NOMO-1 treated with DMSO at 0.1 percent for 48 hours (cell line): ENCODE results near the gene CNPPD1.

ENCODE experiments used
- DNase-seq: peaks from one replicate; lab custom pipeline; 2025; ENCODE audit not compliant: unreplicated experiment; lab: John Stamatoyannopoulos, UW

Gene CNPPD1

GRCh38 chr2:219181531-219181930 lies 4.8 kb upstream of the CNPPD1 start:
- no peak for DNase-seq

DNA sequence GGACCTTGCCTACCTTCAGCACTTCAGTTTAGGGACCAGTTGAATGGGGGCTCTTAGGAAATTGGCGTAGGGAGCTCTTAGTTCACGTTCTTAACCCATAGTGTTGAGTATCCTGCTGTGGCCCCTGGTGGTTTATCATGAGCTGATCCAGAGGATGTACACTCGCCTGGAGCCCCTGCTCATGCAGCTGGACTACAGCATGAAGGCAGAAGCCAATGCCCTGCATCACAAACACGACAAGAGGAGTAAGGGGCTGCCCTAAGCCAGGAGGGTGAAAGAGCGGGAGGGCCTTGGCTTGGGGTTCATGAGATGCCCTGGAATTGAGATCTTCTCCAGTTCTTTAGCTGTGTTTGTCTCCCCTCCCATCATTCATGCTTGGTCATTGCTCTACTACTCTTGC lies 4.2 kb upstream of the CNPPD1 start:
- DNase-seq: no peak

DNA sequence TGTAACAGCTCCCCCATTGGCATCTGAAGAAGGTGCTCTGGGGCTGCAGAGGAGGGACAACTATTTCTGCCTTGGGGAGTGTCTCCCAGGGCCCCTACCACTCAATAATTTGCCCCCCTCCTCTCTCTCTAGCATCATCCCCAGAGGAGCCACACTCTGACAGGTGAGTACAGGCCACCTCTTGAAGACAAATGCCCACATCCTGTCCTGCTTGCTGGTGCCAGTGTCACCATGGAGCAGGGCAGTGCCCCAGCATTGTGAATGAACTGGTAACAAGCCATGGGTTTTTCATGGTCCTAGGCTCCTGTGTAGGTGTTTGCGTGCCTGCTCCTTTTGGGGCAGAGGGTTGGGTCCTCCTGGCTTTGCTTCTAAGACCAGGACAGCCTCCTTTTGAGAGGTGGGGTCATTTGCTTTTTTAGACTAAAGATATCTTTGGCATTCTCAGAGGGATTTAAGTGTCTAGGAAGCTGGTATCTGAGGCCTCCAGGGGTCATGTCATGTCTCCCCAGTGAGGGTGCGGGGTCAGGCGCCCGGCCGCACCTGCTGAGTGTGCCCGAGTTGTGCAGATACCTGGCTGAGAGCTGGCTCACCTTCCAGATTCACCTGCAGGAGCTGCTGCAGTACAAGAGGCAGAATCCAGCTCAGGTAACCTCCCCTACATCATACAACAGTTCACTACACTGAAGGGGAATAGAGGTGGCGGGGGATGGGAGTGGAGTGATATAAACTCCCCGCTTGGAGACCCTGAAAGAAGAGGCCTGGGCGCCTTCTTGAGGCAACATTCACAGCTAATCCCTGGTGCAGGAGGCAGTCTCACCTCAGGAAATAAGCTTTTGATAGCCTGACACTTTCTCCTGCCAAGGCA lies 3.1 kb upstream of the CNPPD1 start:
- no peak for DNase-seq

DNA sequence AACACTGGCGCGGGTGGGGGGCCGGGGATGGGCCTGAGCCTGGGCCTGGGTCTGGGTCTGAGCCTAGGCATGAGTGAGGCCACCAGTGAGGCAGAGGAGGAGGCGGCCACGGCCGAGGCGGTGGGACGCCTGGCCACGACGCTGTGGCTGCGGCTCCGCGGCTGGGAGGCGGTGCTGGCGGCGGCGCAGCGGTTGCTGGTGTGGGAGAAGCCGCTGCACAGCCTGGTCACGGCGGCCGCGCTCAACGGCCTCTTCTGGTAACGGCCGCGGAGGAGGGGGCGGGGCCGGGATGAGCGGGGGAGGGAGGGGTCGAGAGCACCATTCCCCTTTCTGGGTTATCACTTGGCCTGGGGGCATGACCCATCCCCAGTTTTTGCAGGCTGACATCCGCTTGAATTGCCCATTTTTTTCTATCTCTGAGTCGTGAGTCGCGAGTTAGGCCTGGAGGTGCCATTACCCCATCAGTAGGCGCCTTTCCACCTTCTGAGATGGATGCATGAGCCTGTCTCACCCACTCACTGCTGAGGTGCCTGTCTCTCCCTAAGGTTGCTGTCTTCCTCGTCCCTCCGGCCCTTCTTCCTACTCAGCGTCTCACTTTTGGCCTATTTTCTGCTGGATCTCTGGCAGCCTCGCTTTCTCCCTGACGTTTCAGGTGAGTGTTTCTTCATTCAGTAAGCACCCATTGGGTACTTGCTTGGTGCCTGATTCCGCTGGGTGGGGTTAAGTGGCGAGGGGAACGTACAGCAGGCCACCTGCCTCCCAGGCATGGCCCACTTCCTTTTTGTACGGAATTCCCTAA lies 1.9 kb upstream of the CNPPD1 start:
- peak; percentile 15 for DNase-seq

- peak; percentile 88 for DNase-seq
Measured at GRCh38 chr2:219177552-219178376, 1.0 kb upstream of the CNPPD1 start, which contains the start of gene RETREG2. Gene RETREG2, plus strand, starts transcription at chr2:219178275. Its CDS starts 78 bp downstream, at chr2:219178353.

GRCh38 chr2:219175928-219176817 lies 552 bp downstream of the CNPPD1 start:
- peak; percentile 23 for DNase-seq

- no peak for DNase-seq
Measured at GRCh38 chr2:219175486-219175885, 1.2 kb downstream of the CNPPD1 start.

DNA sequence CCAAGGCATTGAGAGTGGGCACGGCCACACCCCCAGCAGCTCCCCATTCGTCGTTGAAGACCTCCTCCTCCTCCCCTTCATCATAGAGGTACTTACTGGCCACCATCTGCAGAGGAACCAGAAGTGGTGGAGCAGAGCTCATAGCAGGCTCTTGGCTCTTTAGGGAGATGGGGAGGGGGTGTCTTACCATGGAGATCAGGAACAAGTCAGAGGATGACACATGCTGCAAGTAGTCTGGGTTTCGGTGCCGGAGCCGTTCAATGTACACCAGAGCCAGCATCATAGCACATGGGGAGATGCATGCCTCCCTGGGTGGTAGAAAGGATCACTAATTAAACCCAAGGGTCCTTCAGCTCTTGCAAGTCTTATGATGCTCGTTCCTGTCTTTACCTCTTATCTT lies 1.9 kb downstream of the CNPPD1 start:
- DNase-seq: no peak

DNA sequence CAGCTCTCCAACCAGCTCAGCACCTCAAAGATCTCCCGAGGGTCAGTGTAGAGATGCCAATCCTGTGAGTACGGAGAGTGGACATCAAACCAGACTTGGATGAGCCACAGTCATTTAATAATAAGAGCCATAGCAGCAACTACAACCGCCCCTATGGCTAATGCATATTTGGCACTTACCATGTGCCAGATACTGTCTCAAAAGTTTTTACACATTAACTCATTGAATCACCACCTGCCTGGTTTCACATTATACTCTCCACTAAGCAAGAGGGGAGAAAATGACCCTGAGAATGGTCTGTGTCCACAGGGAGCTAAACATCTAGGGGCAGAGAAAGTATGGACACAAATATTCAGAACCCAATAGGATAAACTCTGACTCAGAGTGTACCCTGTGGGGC lies 2.6 kb downstream of the CNPPD1 start:
- DNase-seq: no peak

GRCh38 chr2:219173176-219173575 lies 3.5 kb downstream of the CNPPD1 start:
- no peak for DNase-seq

DNA sequence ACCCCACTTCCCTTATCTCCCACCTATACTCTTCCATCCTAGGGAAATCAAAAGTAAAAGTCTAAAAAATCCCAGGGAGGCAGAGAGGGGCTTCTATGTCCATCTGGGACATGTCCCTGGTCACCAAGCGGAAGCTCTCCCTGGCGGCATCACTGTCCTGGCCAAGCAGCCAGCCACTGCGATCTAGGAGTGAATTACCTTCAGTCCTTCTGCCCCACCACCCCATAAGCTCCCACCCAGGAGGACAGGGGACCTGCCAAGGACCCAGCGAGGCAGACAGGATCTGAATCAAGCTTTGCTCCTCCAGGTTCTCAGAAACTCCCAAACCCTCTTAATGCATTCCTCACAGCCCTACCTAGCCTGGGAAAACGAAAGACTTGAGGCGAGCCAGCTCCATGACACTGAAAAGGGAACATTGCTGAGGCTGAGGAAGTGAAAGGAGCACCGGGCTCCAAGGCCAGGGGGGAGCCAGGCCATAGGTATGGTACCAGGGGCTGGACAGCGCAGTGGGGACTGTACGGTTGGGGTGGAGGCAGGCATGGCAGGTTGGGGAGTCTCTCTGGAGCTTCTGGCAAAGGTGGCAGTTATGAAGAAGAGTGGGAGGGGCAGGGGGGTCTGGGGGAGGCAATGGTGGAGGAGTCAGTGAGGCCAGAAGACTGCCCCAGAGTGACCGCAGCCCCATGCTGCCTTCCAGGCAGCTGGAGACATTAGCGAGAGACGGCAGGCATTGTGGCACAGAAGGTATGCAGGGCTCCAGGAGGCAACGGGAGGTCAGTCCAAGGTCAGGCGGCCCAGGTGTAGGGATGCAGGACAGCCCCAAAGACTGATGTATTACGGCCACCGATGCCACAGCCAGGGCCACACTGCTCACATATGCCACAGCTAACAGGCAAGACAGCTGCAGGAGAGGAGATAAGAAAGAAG lies 4.2 kb downstream of the CNPPD1 start:
- no peak for DNase-seq

- no peak for DNase-seq
Measured at GRCh38 chr2:219171231-219171651, 5.5 kb downstream of the CNPPD1 start.

- DNase-seq: no peak
Measured at GRCh38 chr2:219169930-219170654, 6.6 kb downstream of the CNPPD1 start, which contains the start of gene SLC23A3. Gene SLC23A3, minus strand, starts transcription at chr2:219170029. Its CDS starts 45 bp downstream, at chr2:219169984.

- no peak for DNase-seq
Measured at GRCh38 chr2:219168932-219169331, 7.8 kb downstream of the CNPPD1 start.

GRCh38 chr2:219168526-219168925 lies 8.2 kb downstream of the CNPPD1 start:
- DNase-seq: no peak

DNA sequence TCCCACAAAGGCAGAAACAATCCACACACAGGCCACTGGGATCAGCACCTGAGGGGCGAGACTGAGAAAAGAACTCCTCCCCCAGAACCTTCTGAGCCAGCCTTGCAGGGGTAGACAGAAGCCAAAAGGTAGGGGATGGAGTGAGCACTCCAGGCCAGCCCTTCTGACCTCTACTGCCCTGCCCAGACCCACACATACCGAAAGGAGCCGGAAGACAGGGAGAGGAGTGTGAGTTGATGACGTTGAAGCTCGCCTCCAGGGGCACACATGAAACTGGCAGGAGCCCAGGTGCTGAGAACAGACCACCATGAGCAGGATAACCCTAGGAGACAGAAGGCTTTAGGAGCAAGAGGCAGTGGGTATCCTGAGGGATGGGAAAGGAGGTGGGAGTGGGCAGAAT lies 8.7 kb downstream of the CNPPD1 start:
- no peak for DNase-seq

DNA sequence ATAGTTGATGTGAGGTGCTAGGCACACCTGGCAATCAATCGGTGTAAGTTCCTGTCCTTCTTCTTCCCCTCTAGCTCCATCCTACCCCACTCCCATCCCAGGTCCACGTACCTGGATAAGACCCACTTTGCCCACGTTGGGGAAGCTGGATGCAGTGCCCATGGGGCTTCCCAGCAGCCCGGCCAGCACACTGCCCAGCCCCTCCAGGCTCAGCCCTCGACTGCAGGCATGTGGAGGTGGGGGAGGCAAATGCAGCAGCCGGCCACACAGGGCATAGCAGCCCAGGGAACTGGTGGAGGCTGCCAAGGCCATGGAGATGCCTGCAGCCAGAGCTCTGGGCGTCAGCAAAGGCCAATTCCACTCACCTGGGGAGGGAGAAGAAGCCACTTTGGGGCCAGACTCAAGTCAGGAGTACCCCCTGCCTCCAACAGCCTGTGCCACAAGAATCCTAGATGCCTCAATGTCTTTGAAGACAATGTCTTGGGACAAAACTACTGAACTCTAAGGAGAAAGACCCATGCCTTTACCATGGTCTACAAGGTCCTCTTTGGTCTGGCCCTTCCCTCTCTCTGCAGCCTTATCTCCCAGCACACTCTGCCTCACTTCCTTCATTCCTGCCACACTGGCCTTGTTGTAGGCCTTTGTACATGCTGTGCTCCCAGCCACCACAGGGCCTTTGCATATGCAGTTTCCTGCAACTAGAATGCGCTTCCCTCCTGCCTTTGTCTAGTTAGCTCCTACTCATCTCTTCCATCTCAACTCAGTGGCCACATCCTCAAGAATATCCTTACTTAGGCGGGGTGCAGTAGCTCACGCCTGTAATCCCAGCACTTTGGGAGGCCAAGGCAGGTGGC lies 11.4 kb downstream of the CNPPD1 start:
- no peak for DNase-seq
